Endometrial microvascular endothelial cells (primary cell): ENCODE data around the gene ITPK1. TPM values are rescaled to one million over a fixed set of nuclear protein-coding genes. Genes with fewer than 3 reads are reported as not detected.

Experiments
- in situ Hi-C: cut with HindIII; loops from 2 replicates; pipeline ENCODE4 v1.10.0; 2017; ENCODE audit warnings: low sequenced_read_pairs, low pct_unique_long_range_greater_than_20kb; ENCODE audit errors: inconsistent ontology term
- total RNA-seq: library from RNA; depleted of rRNA; stranded (reverse); fragments of >200 nt; gene quantifications from one replicate; pipeline ENCODE4 v1.2.3, GENCODE V29; 2015; ENCODE audit errors: inconsistent ontology term

The ITPK1 gene
- total RNA-seq, 1 donor from 2014 or later, result 37.0 TPM

- in situ Hi-C loops, result no loop called here
Measured at GRCh38 chr14:92990456-92991430, 125.0 kb downstream of the ITPK1 start.

- in situ Hi-C loops, result no loop called here
Measured at GRCh38 chr14:92988786-92989755, 126.7 kb downstream of the ITPK1 start.

DNA sequence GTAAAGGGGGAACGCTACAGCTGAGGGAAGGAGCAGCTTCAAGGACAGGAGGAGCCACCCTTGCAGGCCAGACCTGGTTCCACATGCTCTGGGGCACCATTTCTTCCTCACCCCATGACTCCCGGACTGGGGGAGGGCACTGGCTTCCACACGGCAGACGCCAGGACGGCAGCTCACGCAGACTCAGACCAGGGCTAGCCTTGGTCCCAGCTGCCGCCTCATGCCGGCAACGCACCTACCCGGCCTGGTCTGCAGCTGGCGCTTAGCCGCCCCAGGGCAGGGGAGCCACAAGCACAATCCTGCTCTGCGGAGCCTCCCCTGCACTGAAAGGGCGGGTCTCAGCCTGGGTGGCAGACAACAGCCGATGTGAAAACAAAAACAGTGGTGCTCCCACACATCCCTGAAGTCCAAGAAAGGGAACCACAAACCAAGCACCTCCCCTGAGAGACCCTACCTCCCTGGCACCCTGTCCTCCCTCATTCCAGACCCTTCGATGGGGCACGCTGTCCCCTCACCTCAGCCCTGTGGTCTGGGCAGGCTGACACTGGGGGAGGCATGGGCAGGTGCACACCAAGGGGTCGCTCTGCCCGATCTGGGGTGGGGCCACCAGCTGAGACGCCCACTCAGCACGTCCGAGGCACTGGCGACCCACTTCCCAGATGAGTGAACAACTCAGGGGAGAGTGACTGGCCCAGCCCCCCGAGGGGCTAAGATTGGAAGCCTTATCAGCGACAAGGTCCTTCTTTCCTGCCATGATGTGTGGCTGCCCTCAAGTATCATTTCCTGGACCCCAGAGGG, 127.8 kb downstream of the ITPK1 start:
- in situ Hi-C loops, result no loop called here

- in situ Hi-C loops, result no loop called here
Measured at GRCh38 chr14:92987148-92987570, 128.6 kb downstream of the ITPK1 start.

DNA sequence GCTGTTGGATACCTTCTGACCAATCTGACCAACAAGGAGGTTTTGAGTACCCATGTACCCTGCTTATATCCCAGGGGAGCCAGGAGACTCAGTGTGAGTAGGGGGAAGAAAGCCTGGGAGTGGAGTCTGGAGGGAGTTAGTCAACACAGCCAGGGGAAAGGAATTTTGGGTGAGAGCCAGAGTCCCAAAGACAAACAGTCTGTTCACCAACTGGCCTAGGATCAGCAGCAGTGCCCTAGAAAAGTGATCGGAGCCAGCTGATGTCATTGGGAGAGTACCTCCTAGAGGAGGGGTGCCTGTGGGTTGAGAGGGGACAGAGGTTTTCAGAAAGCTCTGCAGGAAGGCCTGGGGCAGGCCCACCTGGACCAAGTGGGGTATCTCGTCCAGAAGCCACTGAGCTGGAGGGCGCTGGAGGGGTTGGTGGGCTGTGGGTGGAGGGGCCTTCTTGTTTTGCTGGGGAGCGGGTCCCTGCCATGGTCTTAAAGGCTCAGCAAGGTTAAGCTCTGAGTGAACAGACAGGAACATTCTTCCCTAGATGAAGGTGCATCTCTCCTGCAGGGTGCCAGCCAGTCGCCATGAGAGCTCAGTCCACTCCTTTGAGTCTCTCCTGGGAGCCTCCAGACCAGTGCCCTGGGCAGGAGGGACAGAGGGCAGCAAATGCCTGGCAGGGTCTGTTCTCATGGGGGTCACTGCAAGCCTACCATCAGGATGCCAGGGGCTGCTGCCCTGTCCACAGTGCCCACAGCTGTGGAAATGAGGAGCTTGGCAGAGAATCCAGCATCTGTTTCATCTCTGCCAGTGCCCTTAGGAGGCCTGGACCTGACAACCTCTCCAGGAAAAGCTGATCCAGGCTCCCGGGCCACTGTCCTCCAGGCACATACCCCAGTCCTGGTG, 129.2 kb downstream of the ITPK1 start:
- in situ Hi-C loops, result no loop called here

- in situ Hi-C loops, result no loop called here
Measured at GRCh38 chr14:92985521-92985920, 130.2 kb downstream of the ITPK1 start.

DNA sequence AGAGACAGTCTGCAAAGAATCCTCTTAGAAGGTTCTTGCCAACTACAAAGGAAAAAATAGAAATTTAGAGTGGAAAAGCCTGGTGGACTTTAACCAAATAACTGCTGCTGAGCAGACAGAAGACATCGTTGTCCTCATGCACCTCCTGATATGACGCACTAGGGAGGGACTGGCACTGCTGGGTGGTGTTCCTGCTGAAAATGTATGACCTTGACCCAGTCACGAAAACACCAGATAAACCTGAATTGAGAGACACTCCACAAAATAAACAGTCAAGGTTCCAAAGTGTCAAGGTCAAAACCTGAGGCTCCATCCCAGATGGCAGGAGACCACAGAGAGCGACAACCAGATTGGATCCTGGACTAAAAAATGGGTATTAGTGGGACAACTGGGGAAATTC, 130.8 kb downstream of the ITPK1 start:
- in situ Hi-C loops, result no loop called here

DNA sequence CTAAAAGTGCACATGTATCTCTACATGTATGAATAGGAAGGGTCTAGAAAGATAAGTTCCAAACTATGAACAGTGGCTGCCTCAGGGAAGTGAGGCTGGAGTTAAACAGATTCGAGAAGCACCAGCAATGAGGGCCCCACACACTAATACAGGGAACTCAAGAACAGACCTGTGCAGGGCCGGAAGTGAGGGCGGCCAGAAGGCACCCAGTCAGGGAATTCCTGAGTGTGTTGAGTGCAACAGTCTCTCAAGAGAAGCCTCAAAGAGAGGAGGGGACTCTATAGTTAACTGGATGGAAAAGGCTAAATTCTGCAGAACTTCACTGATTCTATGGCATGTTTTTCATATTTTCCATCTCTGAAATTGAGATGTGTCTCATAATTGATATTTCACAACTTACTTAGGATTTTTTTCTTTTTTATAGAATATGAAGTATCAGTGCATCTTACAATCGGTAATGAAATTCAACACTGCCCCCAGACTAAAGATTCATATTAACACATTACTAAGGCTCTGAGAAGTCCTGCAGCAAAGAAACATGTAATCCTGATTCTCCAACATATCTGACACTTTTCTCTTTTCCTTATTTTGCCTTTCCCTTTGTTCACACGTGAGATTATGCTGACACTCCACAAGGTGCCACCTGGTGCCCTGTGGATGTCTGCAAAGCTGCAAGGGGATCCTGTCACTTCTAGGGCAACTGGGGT, 131.5 kb downstream of the ITPK1 start:
- in situ Hi-C loops, result no loop called here

- in situ Hi-C loops, result no loop called here
Measured at GRCh38 chr14:92982956-92983355, 132.8 kb downstream of the ITPK1 start.

- in situ Hi-C loops, result no loop called here
Measured at GRCh38 chr14:92981726-92982125, 134.0 kb downstream of the ITPK1 start.

DNA sequence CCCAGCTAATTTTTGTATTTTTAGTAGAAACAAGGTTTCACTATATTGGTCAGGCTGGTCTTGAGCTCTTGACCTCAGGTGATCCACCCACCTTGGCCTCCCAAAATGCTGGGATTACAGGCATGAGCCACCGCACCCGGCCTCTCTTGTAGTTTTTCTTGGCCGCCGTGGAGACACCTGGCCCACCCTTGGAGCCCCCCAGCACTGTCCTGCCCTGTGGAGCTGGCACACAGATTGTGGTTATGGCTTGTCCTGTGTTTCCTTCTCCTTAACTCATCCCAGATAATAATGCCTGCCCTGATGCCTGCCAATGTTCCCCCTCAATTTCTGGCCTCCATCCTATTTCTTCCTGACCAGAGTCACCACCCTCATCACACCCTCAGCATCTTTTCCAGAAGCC, 134.9 kb downstream of the ITPK1 start:
- in situ Hi-C loops, result no loop called here

DNA sequence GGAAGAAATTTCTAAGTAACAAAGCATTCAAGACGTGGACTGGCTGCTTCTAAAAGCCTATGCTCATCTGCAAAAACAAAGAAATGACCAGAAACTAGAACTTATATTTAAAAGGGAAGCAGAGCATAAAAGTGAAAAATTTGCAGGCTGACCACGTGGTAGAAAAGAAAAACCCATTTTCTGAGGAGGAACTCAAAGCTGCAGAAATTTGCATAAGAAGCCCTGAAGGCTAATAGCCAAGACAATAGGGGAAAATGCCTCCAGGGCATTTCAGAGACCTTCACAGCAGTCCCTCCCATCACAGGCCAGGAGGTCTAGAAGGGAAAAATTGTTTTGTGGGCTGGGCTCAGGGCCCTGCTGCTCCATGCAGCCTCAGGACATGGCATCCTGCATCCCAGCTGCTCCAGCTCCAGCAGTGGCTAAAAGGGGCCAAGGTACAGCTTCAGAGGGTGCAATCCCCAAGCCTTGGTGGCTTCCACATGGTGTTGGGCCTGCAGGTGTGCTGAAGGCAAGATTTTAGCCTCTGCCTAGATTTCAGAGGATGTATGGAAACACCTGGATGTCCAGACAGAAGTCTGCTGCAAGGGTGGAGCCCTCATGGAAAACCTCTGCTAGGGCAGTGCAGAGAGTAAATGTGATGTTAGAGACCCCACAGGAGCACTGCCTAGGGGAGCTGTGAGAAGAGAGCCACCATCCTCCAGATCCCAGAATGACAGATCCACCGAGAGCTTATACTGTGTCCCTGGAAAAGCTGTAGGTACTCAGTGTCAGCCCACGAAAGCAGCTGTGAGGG, 137.3 kb downstream of the ITPK1 start:
- in situ Hi-C loops, result no loop called here

DNA sequence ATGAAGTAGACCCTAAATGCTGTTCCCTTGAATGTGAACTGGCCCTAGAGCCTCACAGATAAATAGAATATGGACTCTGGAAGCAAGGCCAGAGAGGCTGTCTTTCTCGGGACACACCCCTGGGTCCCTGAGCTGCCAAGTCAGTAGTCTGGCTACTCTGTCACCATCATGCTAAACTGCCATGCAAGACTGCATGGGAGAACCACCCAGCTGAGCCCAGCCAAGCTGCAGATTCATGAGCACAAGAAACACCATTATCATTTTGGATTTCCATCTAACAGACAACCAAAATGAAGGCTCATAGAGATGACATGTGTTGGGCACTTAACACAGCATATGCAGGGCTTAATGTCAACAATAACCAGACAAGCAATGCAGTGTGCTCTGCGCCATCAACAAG, 139.5 kb downstream of the ITPK1 start:
- in situ Hi-C loops, result no loop called here

DNA sequence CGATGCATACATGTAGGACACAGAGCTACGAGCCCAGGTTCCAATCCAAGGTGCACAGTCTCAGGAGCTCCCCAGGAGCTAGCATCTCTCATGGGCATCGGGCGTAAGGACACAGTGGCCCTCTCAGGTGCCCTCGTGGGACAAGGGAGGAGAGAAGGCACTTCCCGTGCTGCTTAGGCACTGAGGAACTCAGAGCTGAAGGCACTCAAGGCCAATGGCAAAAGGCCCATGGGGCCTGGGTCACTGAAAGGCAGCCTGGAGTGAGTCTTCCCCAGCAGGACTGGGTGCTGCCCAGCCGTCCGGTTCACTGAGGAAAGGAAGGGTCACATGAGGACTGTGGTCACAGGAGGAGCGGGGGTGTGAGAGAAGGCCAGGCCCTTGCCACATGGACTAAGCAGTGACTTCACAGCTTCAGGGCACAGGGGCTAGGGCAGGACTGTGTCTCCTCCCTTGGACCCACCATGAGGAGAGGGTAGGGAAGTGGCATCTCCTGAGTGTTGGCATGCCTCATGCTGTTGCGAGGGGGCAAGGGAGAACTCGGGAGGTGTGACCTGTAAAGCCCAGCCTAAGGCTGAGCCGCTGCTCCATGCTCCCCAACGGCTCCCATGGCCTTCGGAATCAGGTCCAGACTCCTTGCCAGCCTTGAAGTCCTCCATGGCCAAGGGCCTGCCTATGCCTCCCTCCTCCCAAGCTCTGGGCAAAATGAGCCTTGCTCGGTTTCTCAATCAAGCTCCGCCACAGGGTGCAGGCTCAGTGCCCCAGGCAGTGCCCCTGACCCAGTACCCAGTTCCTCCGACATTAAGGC, 141.0 kb downstream of the ITPK1 start:
- in situ Hi-C loops, result no loop called here

GRCh38 chr14:92973798-92974372, 141.8 kb downstream of the ITPK1 start:
- in situ Hi-C loops, result no loop called here
